ENCODE results near the gene GUCY1A1.

Gene GUCY1A1

DNA sequence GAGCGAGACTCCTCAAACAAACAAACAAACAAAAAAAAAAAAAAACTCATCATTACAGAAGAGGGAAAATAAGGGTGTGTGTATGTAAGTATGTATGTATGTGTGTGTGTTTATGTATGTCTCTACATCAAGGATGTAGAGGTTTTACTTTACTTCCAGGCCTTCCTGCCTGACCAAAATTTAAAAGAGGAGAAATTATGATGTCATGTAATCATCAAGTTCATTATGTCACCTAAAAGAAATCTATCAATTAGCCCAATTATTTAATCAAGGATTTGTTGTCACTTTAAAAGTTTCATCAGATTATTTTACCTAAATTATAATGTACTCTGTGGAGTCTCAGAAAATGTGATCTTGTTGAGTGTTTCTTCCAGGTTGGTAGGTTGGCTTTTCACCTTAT is 21.6 kb downstream of the GUCY1A1 start:
- in situ Hi-C loops (cut with HindIII; ENCODE audit: low sequenced_read_pairs), result no loop called here
- DNase-seq (ENCODE audit: low read depth), result no peak
- no peak overlapping the region for H3K4me3 ChIP-seq (ENCODE audit: low read depth, low read length)
- TF ChIP-seq, protein P1, sequence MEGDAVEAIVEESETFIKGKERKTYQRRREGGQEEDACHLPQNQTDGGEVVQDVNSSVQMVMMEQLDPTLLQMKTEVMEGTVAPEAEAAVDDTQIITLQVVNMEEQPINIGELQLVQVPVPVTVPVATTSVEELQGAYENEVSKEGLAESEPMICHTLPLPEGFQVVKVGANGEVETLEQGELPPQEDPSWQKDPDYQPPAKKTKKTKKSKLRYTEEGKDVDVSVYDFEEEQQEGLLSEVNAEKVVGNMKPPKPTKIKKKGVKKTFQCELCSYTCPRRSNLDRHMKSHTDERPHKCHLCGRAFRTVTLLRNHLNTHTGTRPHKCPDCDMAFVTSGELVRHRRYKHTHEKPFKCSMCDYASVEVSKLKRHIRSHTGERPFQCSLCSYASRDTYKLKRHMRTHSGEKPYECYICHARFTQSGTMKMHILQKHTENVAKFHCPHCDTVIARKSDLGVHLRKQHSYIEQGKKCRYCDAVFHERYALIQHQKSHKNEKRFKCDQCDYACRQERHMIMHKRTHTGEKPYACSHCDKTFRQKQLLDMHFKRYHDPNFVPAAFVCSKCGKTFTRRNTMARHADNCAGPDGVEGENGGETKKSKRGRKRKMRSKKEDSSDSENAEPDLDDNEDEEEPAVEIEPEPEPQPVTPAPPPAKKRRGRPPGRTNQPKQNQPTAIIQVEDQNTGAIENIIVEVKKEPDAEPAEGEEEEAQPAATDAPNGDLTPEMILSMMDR (IDR thresholded peaks at IDR 0.05; ENCODE audit: low read depth, low read length, missing control alignments), result no peak

- in situ Hi-C loops (cut with HindIII; ENCODE audit: low sequenced_read_pairs), result no loop called here
- DNase-seq (ENCODE audit: low read depth), result no peak
- TF ChIP-seq, protein P1 (IDR thresholded peaks at IDR 0.05; ENCODE audit: low read depth, low read length, missing control alignments), result no peak
- no peak overlapping the region for H3K4me3 ChIP-seq (ENCODE audit: low read depth, low read length)
Measured at GRCh38 chr4:155688860-155689259, 22.2 kb downstream of the GUCY1A1 start.

DNA sequence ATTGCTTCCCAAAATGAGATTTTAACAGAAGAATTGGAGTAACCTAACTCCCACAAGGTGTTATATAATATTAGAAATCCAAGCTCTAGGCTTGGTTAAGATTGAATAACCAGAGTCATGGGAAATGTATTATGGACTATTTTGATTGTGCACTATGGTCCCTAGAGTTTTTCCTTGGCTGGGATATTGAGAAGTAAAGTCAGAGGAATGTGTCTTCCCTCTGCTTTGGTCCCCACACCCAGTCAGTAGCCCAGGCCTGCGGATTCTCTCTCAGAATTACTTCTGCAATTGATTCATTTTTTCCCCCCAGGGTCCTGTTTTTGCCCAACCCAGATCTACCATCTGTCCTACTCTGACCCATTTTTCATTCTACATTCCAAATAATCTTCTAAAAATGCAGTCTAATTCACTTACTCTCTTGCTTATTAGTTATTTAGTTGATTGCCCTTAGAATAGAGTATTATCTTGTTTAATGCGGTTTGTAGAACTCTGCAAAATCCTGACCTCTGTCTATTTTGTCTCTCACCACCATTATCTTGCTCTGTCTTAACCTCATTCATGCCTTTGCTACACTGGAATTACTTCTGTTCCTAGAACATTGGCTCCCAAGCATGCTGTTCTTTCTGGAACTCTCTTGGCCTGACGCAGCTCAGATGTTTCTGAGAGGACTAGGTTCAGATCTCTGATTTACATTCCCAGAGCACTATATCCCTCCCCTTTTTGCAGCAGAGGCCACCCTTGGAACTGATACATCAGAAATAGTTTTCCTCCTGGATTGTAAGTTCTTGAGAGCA is 23.6 kb downstream of the GUCY1A1 start:
- no peak for DNase-seq (ENCODE audit: low read depth)
- TF ChIP-seq, protein P1 (IDR thresholded peaks at IDR 0.05; ENCODE audit: low read depth, low read length, missing control alignments), result no peak
- in situ Hi-C loops (cut with HindIII; ENCODE audit: low sequenced_read_pairs), result no loop called here
- no peak overlapping the region for H3K4me3 ChIP-seq (ENCODE audit: low read depth, low read length)

DNA sequence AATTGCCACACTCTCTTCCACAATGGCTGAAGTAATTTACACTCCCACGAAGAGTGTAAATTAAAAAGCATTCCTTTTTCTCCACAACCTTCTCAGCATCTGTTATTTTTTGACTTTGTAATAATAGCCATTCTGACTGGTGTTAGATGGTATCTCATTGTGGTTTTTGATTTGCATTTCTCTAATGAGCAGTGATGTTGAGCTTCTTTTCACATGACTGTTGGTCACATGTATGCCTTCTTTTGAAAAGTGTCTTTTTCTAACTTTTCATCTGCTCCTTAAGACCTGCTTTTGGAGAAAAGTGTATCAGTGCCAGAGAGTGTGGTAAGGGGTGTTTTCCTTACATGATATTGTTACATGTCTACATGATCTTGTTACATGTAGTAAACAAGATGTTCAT is 25.7 kb downstream of the GUCY1A1 start:
- in situ Hi-C loops (cut with HindIII; ENCODE audit: low sequenced_read_pairs), result no loop called here
- TF ChIP-seq, protein P1 (IDR thresholded peaks at IDR 0.05; ENCODE audit: low read depth, low read length, missing control alignments), result no peak
- no peak overlapping the region for H3K4me3 ChIP-seq (ENCODE audit: low read depth, low read length)
- DNase-seq (ENCODE audit: low read depth), result no peak

- TF ChIP-seq, protein P1 (IDR thresholded peaks at IDR 0.05; ENCODE audit: low read depth, low read length, missing control alignments), result no peak
- H3K4me3 ChIP-seq (ENCODE audit: low read depth, low read length), result no peak overlapping the region
- no peak for DNase-seq (ENCODE audit: low read depth)
- in situ Hi-C loops (cut with HindIII; ENCODE audit: low sequenced_read_pairs), result no loop called here
Measured at GRCh38 chr4:155693015-155693663, 26.5 kb downstream of the GUCY1A1 start.

DNA sequence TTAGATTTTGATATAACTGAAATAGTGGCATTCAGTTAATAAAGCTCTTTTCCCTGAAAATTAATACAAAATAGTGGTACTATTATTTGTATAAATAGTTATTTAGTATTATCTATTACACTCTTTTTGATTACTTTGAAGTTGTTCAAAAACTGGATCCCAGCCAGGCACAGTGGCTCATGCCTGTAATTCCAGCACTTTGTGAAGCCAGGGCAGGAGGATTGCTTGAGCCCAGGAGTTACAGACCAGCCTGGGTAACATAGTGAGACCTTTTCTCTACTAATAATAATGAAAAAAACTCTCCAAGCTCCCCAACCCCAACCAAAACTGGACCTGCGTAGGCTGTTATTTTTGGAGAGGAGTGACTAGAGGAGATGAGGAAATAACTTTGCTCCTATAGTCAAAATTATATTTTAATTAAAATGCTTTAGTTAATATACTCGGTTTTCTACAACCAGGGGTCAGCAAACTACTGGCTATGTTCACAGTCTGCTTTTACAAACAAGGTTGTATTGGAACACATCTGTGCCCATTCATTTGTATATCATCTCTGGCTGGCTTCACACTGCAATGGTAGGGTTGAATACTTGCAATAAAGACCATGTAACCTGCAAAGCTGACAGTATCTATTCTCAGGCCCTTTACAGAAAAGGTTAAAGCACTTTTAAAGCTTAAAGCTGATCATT is 27.6 kb downstream of the GUCY1A1 start:
- no peak for DNase-seq (ENCODE audit: low read depth)
- in situ Hi-C loops (cut with HindIII; ENCODE audit: low sequenced_read_pairs), result no loop called here
- H3K4me3 ChIP-seq (ENCODE audit: low read depth, low read length), result no peak overlapping the region
- TF ChIP-seq, protein P1 (IDR thresholded peaks at IDR 0.05; ENCODE audit: low read depth, low read length, missing control alignments), result no peak

Data from astrocyte of the cerebellum (primary cell).